Smooth muscle cell (in vitro differentiated cells): ENCODE data around the gene BCAS3. TPM values are rescaled to one million over a fixed set of nuclear protein-coding genes. Genes with fewer than 3 reads are reported as not detected.
"Not testable (repeated sequence)": the region's sequence is repeated elsewhere in the genome, so short reads cannot be mapped to it uniquely, and the experiment has no call there.

ENCODE experiments used
- DNase-seq: peaks from one replicate; lab custom pipeline; 2025; ENCODE audit not compliant: unreplicated experiment; lab: John Stamatoyannopoulos, UW
- H2AFZ ChIP-seq: fragments of 200-600 bp; sonication (generic); 2 replicates; pipeline ENCODE4 v1.6.0; 2016; ENCODE audit warnings: antibody characterized with exemption, low read depth, mild to moderate bottlenecking
- H3F3A ChIP-seq: fragments of 200-600 bp; sonication (generic); 2 replicates; pipeline ENCODE4 v1.6.0; 2017; ENCODE audit warnings: antibody characterized with exemption, low read depth
- H3K27ac ChIP-seq: fragments of 200-600 bp; sonication (generic); 2 replicates; pipeline ENCODE4 v1.5.1; 2016; ENCODE audit warnings: low read depth, mild to moderate bottlenecking
- H3K27me3 ChIP-seq: fragments of 200-600 bp; sonication (generic); 2 replicates; pipeline ENCODE4 v1.6.1; 2016; ENCODE audit warnings: low read depth, mild to moderate bottlenecking
- H3K36me3 ChIP-seq: fragments of 200-600 bp; sonication (generic); 2 replicates; pipeline ENCODE4 v1.5.1; 2016; ENCODE audit warnings: low read depth
- H3K4me1 ChIP-seq: fragments of 200-600 bp; sonication (generic); 2 replicates; pipeline ENCODE4 v1.5.1; 2016; ENCODE audit warnings: low read depth
- H3K4me2 ChIP-seq: fragments of 200-600 bp; sonication (generic); 2 replicates; pipeline ENCODE4 v1.6.0; 2016; ENCODE audit warnings: mild to moderate bottlenecking
- H3K4me3 ChIP-seq: fragments of 200-600 bp; sonication (generic); 2 replicates; pipeline ENCODE4 v1.5.1; 2016; ENCODE audit warnings: mild to moderate bottlenecking
- H3K79me2 ChIP-seq: fragments of 200-600 bp; sonication (generic); 2 replicates; pipeline ENCODE4 v1.6.0; 2016; ENCODE audit warnings: low read depth, mild to moderate bottlenecking
- H3K9ac ChIP-seq: fragments of 200-600 bp; sonication (generic); 2 replicates; pipeline ENCODE4 v1.6.0; 2016; ENCODE audit warnings: low read depth
- H3K9me3 ChIP-seq: fragments of 200-600 bp; sonication (generic); replicated peaks from 2 replicates; pipeline ENCODE4 v1.5.1; 2016; ENCODE audit warnings: low read depth
- H4K20me1 ChIP-seq: fragments of 200-600 bp; sonication (generic); 2 replicates; pipeline ENCODE4 v1.6.0; 2016; ENCODE audit warnings: low read depth
- CTCF ChIP-seq: fragments of 200-600 bp; sonication (generic); IDR thresholded peaks from 2 replicates; pipeline ENCODE4 v1.5.1; 2017; ENCODE audit warnings: borderline replicate concordance, mild to moderate bottlenecking, antibody characterized with exemption; ENCODE audit not compliant: insufficient read depth, poor library complexity, severe bottlenecking
- WGBS: methylation state at CpG from one replicate; pipeline ENCODE4 v1.1.7; 2016; ENCODE audit warnings: low lambda C conversion rate; 5-methylcytosine and 5-hydroxymethylcytosine counted together
- polyA plus RNA-seq: library from polyadenylated mRNA; unstranded; fragments of >200 nt; fragmentation: Nextera tagmentation; extraction: Ambion mirVana; gene quantifications from 2 replicates; pipeline ENCODE4 v1.2.1, GENCODE V29; 2016
- total RNA-seq: library from RNA; depleted of rRNA; stranded (reverse); fragments of >200 nt; gene quantifications from 2 replicates; pipeline ENCODE4 v1.2.3, GENCODE V29; 2014

BCAS3 gene
- total and polyA plus RNA-seq, 2 experiments from 2014 or later, result 17.2 to 54.5 TPM

- no peak for DNase-seq
- no peaks in the 10 kb centered on the region for H3K36me3 ChIP-seq
- H4K20me1 ChIP-seq, result no peaks in the 10 kb centered on the region
- H3K79me2 ChIP-seq, result no peaks in the 10 kb centered on the region
- H3K4me1 ChIP-seq, result peaks cover 12% of the 10 kb centered on the region
- no peaks in the 10 kb centered on the region for H3K27me3 ChIP-seq
- H3K27ac ChIP-seq, result no peak overlapping the region
- H3K9ac ChIP-seq, result no peak overlapping the region
- H3K9me3 ChIP-seq, result no peaks in the 10 kb centered on the region
- H2AFZ ChIP-seq, result no peak overlapping the region
- no peak overlapping the region for H3K4me2 ChIP-seq
- no peak for TF ChIP-seq CTCF
- 58% methylated on average over 2 of the region's 2 CpGs for WGBS
- H3K4me3 ChIP-seq, result no peak overlapping the region
- H3F3A ChIP-seq, result no peaks in the 10 kb centered on the region
Measured at GRCh38 chr17:61239327-61239726, 561.7 kb downstream of the BCAS3 start.

DNA sequence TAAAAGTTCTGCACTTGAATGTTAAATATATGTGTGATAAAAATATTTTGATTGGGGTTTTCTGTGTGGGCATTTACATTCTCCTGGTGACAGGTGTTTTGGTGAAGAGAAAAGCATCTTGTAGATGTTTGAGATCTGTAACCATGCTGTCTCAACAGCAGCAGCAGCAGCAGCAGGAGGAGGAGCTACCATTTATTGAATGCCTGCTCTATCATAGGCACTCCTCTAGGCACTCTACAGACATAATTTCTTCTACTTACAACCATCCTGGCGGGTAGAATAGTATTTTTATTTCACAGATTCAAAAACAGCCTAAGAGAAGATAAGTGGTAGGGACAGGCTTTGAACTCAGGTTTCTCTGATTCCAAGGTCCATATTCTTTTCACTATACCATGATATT, 562.3 kb downstream of the BCAS3 start:
- Histone ChIP-seq H3K4me1 (peaks cover 11% of the 10 kb centered on the region), H2AFZ (no peak overlapping the region), H3F3A (no peaks in the 10 kb centered on the region), H3K79me2 (no peaks in the 10 kb centered on the region), H3K36me3 (no peaks in the 10 kb centered on the region), H3K9me3 (no peaks in the 10 kb centered on the region), H3K4me3 (no peak overlapping the region), H3K4me2 (no peak overlapping the region), H3K9ac (no peak overlapping the region), H3K27me3 (no peaks in the 10 kb centered on the region), H4K20me1 (no peaks in the 10 kb centered on the region), H3K27ac (no peak overlapping the region)
- no peak for DNase-seq
- no peak for TF ChIP-seq CTCF
- WGBS, result 91% methylated on average over 1 of the region's 1 CpG

- H3F3A ChIP-seq, result no peaks in the 10 kb centered on the region
- no peak overlapping the region for H2AFZ ChIP-seq
- no peaks in the 10 kb centered on the region for H3K79me2 ChIP-seq
- peaks cover 1% of the 10 kb centered on the region for H3K4me1 ChIP-seq
- H4K20me1 ChIP-seq, result no peaks in the 10 kb centered on the region
- H3K36me3 ChIP-seq, result no peaks in the 10 kb centered on the region
- no peaks in the 10 kb centered on the region for H3K9me3 ChIP-seq
- no peak overlapping the region for H3K27ac ChIP-seq
- no peak for DNase-seq
- WGBS, result 94% methylated on average over 5 of the region's 5 CpGs
- H3K9ac ChIP-seq, result no peak overlapping the region
- no peaks in the 10 kb centered on the region for H3K27me3 ChIP-seq
- H3K4me2 ChIP-seq, result no peak overlapping the region
- no peak for TF ChIP-seq CTCF
- no peak overlapping the region for H3K4me3 ChIP-seq
Measured at GRCh38 chr17:61240851-61241468, 563.3 kb downstream of the BCAS3 start.

GRCh38 chr17:61244988-61245387, 567.3 kb downstream of the BCAS3 start:
- WGBS, result 85% methylated on average over 8 of the region's 8 CpGs
- H3K4me3 ChIP-seq, H3K9ac ChIP-seq, DNase-seq, H3K9me3 ChIP-seq, H2AFZ ChIP-seq, H3K27ac ChIP-seq, H3K4me1 ChIP-seq, H4K20me1 ChIP-seq, H3K27me3 ChIP-seq, H3K36me3 ChIP-seq, H3K4me2 ChIP-seq, H3K79me2 ChIP-seq: not testable (repeated sequence)
- H3F3A ChIP-seq, result peaks cover 11% of the 10 kb centered on the region
